ENCODE measurements around the gene TTC27. TPM values are rescaled to one million over a fixed set of nuclear protein-coding genes. Genes with fewer than 3 reads are reported as not detected.

Gene TTC27
- total and polyA plus RNA-seq, 9 donors: 9.9 to 21.2 (median 15.3) TPM

DNA sequence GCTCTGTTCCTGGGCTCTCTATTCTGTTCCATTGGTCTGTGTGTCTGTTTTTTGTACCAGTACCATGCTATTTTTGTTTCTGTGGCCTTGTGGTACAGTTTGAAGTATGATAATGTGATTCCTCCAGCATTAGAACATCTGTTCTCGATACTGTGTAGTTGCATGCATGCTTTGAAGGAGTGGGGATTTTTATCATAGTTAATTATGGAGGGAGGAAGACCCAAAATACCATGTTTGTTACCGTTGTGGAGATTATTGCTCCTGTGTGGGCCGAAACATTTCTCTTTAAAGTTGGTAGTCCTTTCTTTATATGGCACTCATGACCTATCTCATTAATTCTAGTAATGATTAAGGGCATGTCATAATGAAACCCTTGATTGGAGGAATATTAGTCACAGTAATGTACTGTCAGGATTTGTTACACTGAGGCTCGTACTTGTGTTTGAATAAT lies 87.6 kb downstream of the TTC27 start:
- Histone ChIP-seq H3K4me1 (ENCODE audit: insufficient read depth) (peaks cover 9% of the 10 kb centered on the region), H3K36me3 (no peaks in the 10 kb centered on the region), H3K27me3 (no peaks in the 10 kb centered on the region), H3K4me3 (no peak overlapping the region), H3K9me3 (no peaks in the 10 kb centered on the region), H3K27ac (no peak overlapping the region)
- intact Hi-C loops (cut with DNase I): no loop called here
- TF ChIP-seq, protein P1, sequence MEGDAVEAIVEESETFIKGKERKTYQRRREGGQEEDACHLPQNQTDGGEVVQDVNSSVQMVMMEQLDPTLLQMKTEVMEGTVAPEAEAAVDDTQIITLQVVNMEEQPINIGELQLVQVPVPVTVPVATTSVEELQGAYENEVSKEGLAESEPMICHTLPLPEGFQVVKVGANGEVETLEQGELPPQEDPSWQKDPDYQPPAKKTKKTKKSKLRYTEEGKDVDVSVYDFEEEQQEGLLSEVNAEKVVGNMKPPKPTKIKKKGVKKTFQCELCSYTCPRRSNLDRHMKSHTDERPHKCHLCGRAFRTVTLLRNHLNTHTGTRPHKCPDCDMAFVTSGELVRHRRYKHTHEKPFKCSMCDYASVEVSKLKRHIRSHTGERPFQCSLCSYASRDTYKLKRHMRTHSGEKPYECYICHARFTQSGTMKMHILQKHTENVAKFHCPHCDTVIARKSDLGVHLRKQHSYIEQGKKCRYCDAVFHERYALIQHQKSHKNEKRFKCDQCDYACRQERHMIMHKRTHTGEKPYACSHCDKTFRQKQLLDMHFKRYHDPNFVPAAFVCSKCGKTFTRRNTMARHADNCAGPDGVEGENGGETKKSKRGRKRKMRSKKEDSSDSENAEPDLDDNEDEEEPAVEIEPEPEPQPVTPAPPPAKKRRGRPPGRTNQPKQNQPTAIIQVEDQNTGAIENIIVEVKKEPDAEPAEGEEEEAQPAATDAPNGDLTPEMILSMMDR (IDR thresholded peaks at IDR 0.05): no peak
- no peak for TF ChIP-seq EP300 (IDR thresholded peaks at IDR 0.05)
- TF ChIP-seq POLR2A (IDR thresholded peaks at IDR 0.05): no peak
- DNase-seq: no peak
- WGBS, 3 donors: 20 to 25% (median 25%) methylated on average over 4 of the region's 4 CpGs

- no peaks in the 10 kb centered on the region for H3K36me3 ChIP-seq
- H3K9me3 ChIP-seq: no peaks in the 10 kb centered on the region
- H3K27me3 ChIP-seq: no peaks in the 10 kb centered on the region
- no peak overlapping the region for H3K27ac ChIP-seq
- no peak for DNase-seq
- TF ChIP-seq, protein P1 (IDR thresholded peaks at IDR 0.05): no peak
- TF ChIP-seq EP300 (IDR thresholded peaks at IDR 0.05) (no peak), POLR2A (IDR thresholded peaks at IDR 0.05) (no peak)
- H3K4me3 ChIP-seq: no peak overlapping the region
- 92 to 95% (median 93%) methylated on average over 1 of the region's 1 CpG for WGBS, 3 donors
- intact Hi-C loops (cut with DNase I): no loop called here
- H3K4me1 ChIP-seq (ENCODE audit: insufficient read depth): peaks cover 9% of the 10 kb centered on the region
Measured at GRCh38 chr2:32715981-32716380, 88.1 kb downstream of the TTC27 start.

DNA sequence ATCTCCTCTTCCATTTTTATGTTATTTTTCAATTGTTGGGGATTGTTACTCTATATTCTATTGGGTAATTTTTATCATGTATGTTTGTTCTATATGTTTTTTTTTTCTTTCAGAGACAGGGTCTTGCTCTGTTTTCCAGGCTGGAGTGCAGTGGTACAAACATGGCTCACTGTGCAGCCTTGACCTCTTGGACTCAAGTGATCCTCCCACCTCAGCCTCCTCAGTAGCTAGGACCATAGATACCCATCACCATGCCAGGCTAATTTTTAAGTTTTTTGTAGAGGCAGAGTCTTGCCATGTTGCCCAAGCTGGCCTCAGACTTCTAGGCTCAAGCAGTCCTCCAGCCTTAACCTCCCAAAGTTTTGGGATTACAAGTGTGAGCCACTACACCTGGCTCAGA lies 88.7 kb downstream of the TTC27 start:
- Histone ChIP-seq H3K4me1 (ENCODE audit: insufficient read depth) (peaks cover 8% of the 10 kb centered on the region), H3K4me3 (no peak overlapping the region), H3K27ac (no peak overlapping the region), H3K9me3 (no peaks in the 10 kb centered on the region), H3K27me3 (no peaks in the 10 kb centered on the region), H3K36me3 (no peaks in the 10 kb centered on the region)
- DNase-seq: no peak
- TF ChIP-seq POLR2A (IDR thresholded peaks at IDR 0.05) (no peak), EP300 (IDR thresholded peaks at IDR 0.05) (no peak)
- TF ChIP-seq, protein P1 (IDR thresholded peaks at IDR 0.05): no peak
- intact Hi-C loops (cut with DNase I): no loop called here

GRCh38 chr2:32718752-32719151 lies 90.9 kb downstream of the TTC27 start:
- TF ChIP-seq, protein P1 (IDR thresholded peaks at IDR 0.05): no peak
- TF ChIP-seq POLR2A (IDR thresholded peaks at IDR 0.05) (no peak), EP300 (IDR thresholded peaks at IDR 0.05) (no peak)
- Histone ChIP-seq H3K4me3 (no peak overlapping the region), H3K27me3 (no peaks in the 10 kb centered on the region), H3K27ac (no peak overlapping the region), H3K36me3 (no peaks in the 10 kb centered on the region), H3K9me3 (no peaks in the 10 kb centered on the region), H3K4me1 (ENCODE audit: insufficient read depth) (peaks cover 8% of the 10 kb centered on the region)
- intact Hi-C loops (cut with DNase I): no loop called here
- DNase-seq: no peak

DNA sequence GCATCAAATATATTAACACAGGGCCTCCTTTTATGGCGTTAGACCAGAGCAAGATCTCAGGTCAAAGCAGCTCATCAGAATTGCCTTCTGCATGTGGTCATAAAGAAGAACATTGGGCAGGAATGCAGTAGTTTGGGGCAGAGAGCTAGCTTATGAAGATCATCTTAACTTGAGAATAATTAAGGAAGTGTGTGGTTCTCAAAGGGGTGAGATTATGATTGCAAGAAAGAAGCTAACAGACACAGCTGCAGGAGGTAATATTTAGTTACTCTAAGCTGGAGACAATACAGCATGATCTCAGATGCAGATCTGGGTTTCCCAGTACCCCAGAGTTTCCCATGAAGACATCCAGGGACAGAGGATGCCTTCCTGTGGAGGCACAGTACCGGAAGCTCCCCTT lies 91.6 kb downstream of the TTC27 start:
- intact Hi-C loops (cut with DNase I): no loop called here
- H3K4me3 ChIP-seq: no peak overlapping the region
- H3K9me3 ChIP-seq: no peaks in the 10 kb centered on the region
- DNase-seq: no peak
- 98 to 99% (median 98%) methylated on average over 2 of the region's 2 CpGs for WGBS, 3 donors
- H3K4me1 ChIP-seq (ENCODE audit: insufficient read depth): peaks cover 8% of the 10 kb centered on the region
- no peaks in the 10 kb centered on the region for H3K27me3 ChIP-seq
- TF ChIP-seq EP300 (IDR thresholded peaks at IDR 0.05) (no peak), POLR2A (IDR thresholded peaks at IDR 0.05) (no peak)
- TF ChIP-seq, protein P1 (IDR thresholded peaks at IDR 0.05): no peak
- no peaks in the 10 kb centered on the region for H3K36me3 ChIP-seq
- H3K27ac ChIP-seq: no peak overlapping the region

Data from ovary (tissue), 9 donors.